HTR-8/SVneo (cell line): ENCODE results near the gene MRTFA.

ENCODE experiments used
- DNase-seq: peaks from one replicate; pipeline ENCODE4 v3.0.0; 2011; ENCODE audit warnings: low spot score, mixed read lengths; ENCODE audit not compliant: insufficient read length
- FAIRE-seq: peaks from 2 replicates; lab custom pipeline; 2011; peaks lifted over from hg19 to GRCh38; lab: Jason Lieb, UNC

Gene MRTFA

GRCh38 chr22:40479126-40479800 is 157.3 kb downstream of the MRTFA start:
- DNase-seq, result no peak
- FAIRE-seq, result no peak

- FAIRE-seq, result no peak
Measured at GRCh38 chr22:40478338-40479125, 158.0 kb downstream of the MRTFA start.

GRCh38 chr22:40477683-40478337 is 158.7 kb downstream of the MRTFA start:
- DNase-seq (no peak), FAIRE-seq (no peak)

More at GRCh38 chr22:40478338-40479125, 158.0 kb downstream of the MRTFA start:
- DNase-seq, result no peak

- FAIRE-seq (no peak), DNase-seq (no peak)
Measured at GRCh38 chr22:40476341-40476740, 160.2 kb downstream of the MRTFA start.

GRCh38 chr22:40473703-40474102 is 162.8 kb downstream of the MRTFA start:
- FAIRE-seq (no peak), DNase-seq (no peak)

- FAIRE-seq, result no peak
- DNase-seq, result no peak
Measured at GRCh38 chr22:40472579-40472978, 163.9 kb downstream of the MRTFA start.

GRCh38 chr22:40472051-40472450 is 164.5 kb downstream of the MRTFA start:
- no peak for DNase-seq
- FAIRE-seq, result no peak

- DNase-seq, result no peak
- no peak for FAIRE-seq
Measured at GRCh38 chr22:40469181-40469580, 167.3 kb downstream of the MRTFA start.

- no peak for DNase-seq
- no peak for FAIRE-seq
Measured at GRCh38 chr22:40468616-40469015, 167.9 kb downstream of the MRTFA start.

- FAIRE-seq (no peak), DNase-seq (no peak)
Measured at GRCh38 chr22:40466976-40467375, 169.5 kb downstream of the MRTFA start.

GRCh38 chr22:40463683-40464082 is 172.8 kb downstream of the MRTFA start:
- no peak for DNase-seq
- FAIRE-seq, result no peak

- no peak for FAIRE-seq
Measured at GRCh38 chr22:40463017-40463631, 173.4 kb downstream of the MRTFA start.

GRCh38 chr22:40462195-40462984 is 174.1 kb downstream of the MRTFA start:
- no peak for FAIRE-seq
- DNase-seq, result no peak

More at GRCh38 chr22:40463017-40463631, 173.4 kb downstream of the MRTFA start:
- DNase-seq, result no peak

- FAIRE-seq, result no peak
- no peak for DNase-seq
Measured at GRCh38 chr22:40453671-40454070, 182.8 kb downstream of the MRTFA start.

- DNase-seq (no peak), FAIRE-seq (no peak)
Measured at GRCh38 chr22:40452730-40453487, 183.6 kb downstream of the MRTFA start.

- DNase-seq, result no peak
- no peak for FAIRE-seq
Measured at GRCh38 chr22:40451210-40451609, 185.3 kb downstream of the MRTFA start.

GRCh38 chr22:40450616-40451015 is 185.9 kb downstream of the MRTFA start:
- no peak for DNase-seq
- FAIRE-seq, result no peak

- DNase-seq (no peak), FAIRE-seq (no peak)
Measured at GRCh38 chr22:40449676-40450035, 186.9 kb downstream of the MRTFA start.

GRCh38 chr22:40446203-40446602 is 190.3 kb downstream of the MRTFA start:
- FAIRE-seq (no peak), DNase-seq (no peak)
